Endothelial cell (in vitro differentiated cells): Measurements from ENCODE around the gene CNTNAP5. TPM values are rescaled to one million over a fixed set of nuclear protein-coding genes. Genes with fewer than 3 reads are reported as not detected.
A peak's percentile ranks its signal among the peaks of the same experiment; 100 is the strongest.

Experiments used
- DNase-seq: peaks from one replicate; pipeline ENCODE4 v3.0.0; 2021; ENCODE audit warnings: low spot score
- H3K27ac Mint-ChIP-seq: one replicate; pipeline ENCODE4 v1.8.0; 2021; ENCODE audit warnings: mixed read lengths, inconsistent platforms; ENCODE audit not compliant: unreplicated experiment
- H3K27me3 Mint-ChIP-seq: one replicate; pipeline ENCODE4 v1.8.0; 2021; ENCODE audit warnings: mild to moderate bottlenecking, moderate library complexity, mixed read lengths, inconsistent platforms; ENCODE audit not compliant: unreplicated experiment
- H3K36me3 Mint-ChIP-seq: one replicate; pipeline ENCODE4 v1.8.0; 2021; ENCODE audit warnings: mild to moderate bottlenecking, low read depth, mixed read lengths, inconsistent platforms; ENCODE audit not compliant: unreplicated experiment
- H3K4me1 Mint-ChIP-seq: one replicate; pipeline ENCODE4 v1.8.0; 2021; ENCODE audit warnings: mild to moderate bottlenecking, mixed read lengths, inconsistent platforms; ENCODE audit not compliant: unreplicated experiment
- H3K4me3 Mint-ChIP-seq: one replicate; pipeline ENCODE4 v1.8.0; 2021; ENCODE audit warnings: mild to moderate bottlenecking, mixed read lengths, inconsistent platforms; ENCODE audit not compliant: unreplicated experiment
- H3K9me3 Mint-ChIP-seq: one replicate; pipeline ENCODE4 v1.8.0; 2021; ENCODE audit warnings: mixed read lengths, inconsistent platforms; ENCODE audit not compliant: unreplicated experiment
- CTCF ChIP-seq: fragments of 200-600 bp; sonication (generic); IDR thresholded peaks from one replicate; pipeline ENCODE4 v1.5.0; 2021; ENCODE audit warnings: antibody characterized with exemption; ENCODE audit not compliant: unreplicated experiment
- total RNA-seq: library from RNA; stranded (reverse); fragmentation: NEBNext Ultra II Directional; extraction: Animal tissue kit (Norgen Biotek cat#: 25700); gene quantifications from one replicate; pipeline ENCODE4 v1.2.1, GENCODE V29; 2021; ENCODE audit not compliant: unreplicated experiment

CNTNAP5 gene
- total RNA-seq, 1 donor from 2014 or later = 5.0 TPM

GRCh38 chr2:124533226-124533954, 508.3 kb downstream of the CNTNAP5 start:
- no peak for TF ChIP-seq CTCF
- Mint-ChIP-seq H3K27ac (no peak overlapping the region), H3K9me3 (no peaks in the 10 kb centered on the region), H3K4me3 (no peak overlapping the region), H3K27me3 (no peaks in the 10 kb centered on the region), H3K36me3 (no peaks in the 10 kb centered on the region), H3K4me1 (peaks cover 9% of the 10 kb centered on the region)
- no peak for DNase-seq

DNA sequence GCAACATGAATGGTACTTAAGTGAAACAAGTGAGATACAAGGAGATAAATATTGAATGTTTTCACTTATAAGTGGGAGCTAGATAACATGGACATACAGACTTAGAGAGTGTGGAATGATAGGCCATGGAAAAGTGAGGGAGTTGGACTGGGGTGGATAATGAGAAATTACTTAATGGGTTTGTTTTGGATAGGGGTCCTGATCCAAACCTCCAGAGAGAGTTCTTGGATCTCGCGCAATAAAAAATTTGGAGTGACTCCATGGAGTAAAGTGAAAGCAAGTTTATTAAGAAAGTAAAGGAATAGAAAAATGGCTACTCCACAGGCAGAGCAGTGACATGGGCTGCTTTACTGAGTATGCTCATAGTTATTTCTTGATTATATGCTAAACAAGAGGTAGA, 508.9 kb downstream of the CNTNAP5 start:
- Mint-ChIP-seq H3K4me3 (no peak overlapping the region), H3K36me3 (no peaks in the 10 kb centered on the region), H3K4me1 (peaks cover 9% of the 10 kb centered on the region), H3K9me3 (no peaks in the 10 kb centered on the region), H3K27ac (no peak overlapping the region), H3K27me3 (no peaks in the 10 kb centered on the region)
- TF ChIP-seq CTCF = no peak
- no peak for DNase-seq

- Mint-ChIP-seq H3K9me3 (no peaks in the 10 kb centered on the region), H3K27me3 (no peaks in the 10 kb centered on the region), H3K36me3 (no peaks in the 10 kb centered on the region), H3K4me3 (no peak overlapping the region), H3K27ac (no peak overlapping the region), H3K4me1 (peaks cover 9% of the 10 kb centered on the region)
- TF ChIP-seq CTCF = no peak
- DNase-seq = no peak
Observed at GRCh38 chr2:124535816-124536215, 510.7 kb downstream of the CNTNAP5 start.

GRCh38 chr2:124536591-124536990, 511.5 kb downstream of the CNTNAP5 start:
- H3K4me3 Mint-ChIP-seq = peak overlapping the region; percentile 2
- H3K36me3 Mint-ChIP-seq = no peaks in the 10 kb centered on the region
- H3K27me3 Mint-ChIP-seq = no peaks in the 10 kb centered on the region
- DNase-seq = no peak
- no peak overlapping the region for H3K27ac Mint-ChIP-seq
- no peaks in the 10 kb centered on the region for H3K9me3 Mint-ChIP-seq
- TF ChIP-seq CTCF = no peak
- H3K4me1 Mint-ChIP-seq = peaks cover 9% of the 10 kb centered on the region

DNA sequence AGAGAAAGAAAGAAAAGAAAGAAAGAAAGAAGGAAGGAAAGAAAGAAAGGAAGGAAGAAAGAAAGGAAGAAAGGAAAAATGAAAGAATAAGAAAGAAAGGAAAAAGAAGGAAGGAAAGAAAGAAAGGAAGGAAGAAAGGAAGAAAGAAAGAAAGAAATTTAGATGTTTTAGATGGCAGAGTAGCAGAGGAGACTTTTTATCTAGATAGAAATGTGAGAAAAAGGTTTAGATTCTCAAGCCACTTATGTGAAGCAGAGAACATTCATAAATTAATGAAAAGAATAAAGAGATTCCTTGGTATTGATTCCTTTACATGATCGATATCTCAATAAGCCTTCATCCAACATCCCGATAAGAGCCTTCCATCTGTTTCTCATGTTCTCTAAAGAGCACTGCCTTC, 513.5 kb downstream of the CNTNAP5 start:
- TF ChIP-seq CTCF = no peak
- no peak for DNase-seq
- Mint-ChIP-seq H3K4me3 (no peak overlapping the region), H3K9me3 (no peaks in the 10 kb centered on the region), H3K27me3 (no peaks in the 10 kb centered on the region), H3K36me3 (no peaks in the 10 kb centered on the region), H3K27ac (no peak overlapping the region), H3K4me1 (peaks cover 9% of the 10 kb centered on the region)
